H9 (cell line): ENCODE data around the gene LMOD3. TPM values are rescaled to one million over a fixed set of nuclear protein-coding genes. Genes with fewer than 3 reads are reported as not detected.

Experiments
- DNase-seq: peaks from one replicate; pipeline ENCODE4 v3.0.0-alpha.2; 2017
- H2AFZ ChIP-seq: one replicate; pipeline ENCODE4 v1.6.1; 2013; ENCODE audit warnings: mild to moderate bottlenecking, low read length, control low read depth, moderate library complexity
- H2AK5ac ChIP-seq: 2 replicates; pipeline ENCODE4 v1.6.1; 2013; ENCODE audit warnings: low read length, control low read depth, mixed read lengths; ENCODE audit not compliant: insufficient read length
- H2BK120ac ChIP-seq: one replicate; pipeline ENCODE4 v1.6.1; 2013; ENCODE audit warnings: low read depth, mild to moderate bottlenecking, low read length, control low read depth, inconsistent platforms; ENCODE audit not compliant: poor library complexity, severe bottlenecking
- H2BK12ac ChIP-seq: 2 replicates; pipeline ENCODE4 v1.6.1; 2013; ENCODE audit warnings: low read length, control low read depth, mixed read lengths, low read depth; ENCODE audit not compliant: insufficient read length
- H2BK15ac ChIP-seq: 2 replicates; pipeline ENCODE4 v1.6.1; 2013; ENCODE audit warnings: low read depth, low read length, control low read depth
- H2BK20ac ChIP-seq: one replicate; pipeline ENCODE4 v1.6.1; 2013; ENCODE audit warnings: low read depth, mild to moderate bottlenecking, low read length, control low read depth, inconsistent platforms; ENCODE audit not compliant: poor library complexity, severe bottlenecking
- H2BK5ac ChIP-seq: 2 replicates; pipeline ENCODE4 v1.6.1; 2013; ENCODE audit warnings: low read length, control low read depth, mixed read lengths; ENCODE audit not compliant: insufficient read length
- H3K14ac ChIP-seq: 2 replicates; pipeline ENCODE4 v1.6.1; 2013; ENCODE audit warnings: low read length, control low read depth; ENCODE audit not compliant: insufficient read depth
- H3K18ac ChIP-seq: 2 replicates; pipeline ENCODE4 v1.6.1; 2013; ENCODE audit warnings: low read depth, mild to moderate bottlenecking, mixed read lengths, low read length, control low read depth; ENCODE audit not compliant: insufficient read length
- H3K23ac ChIP-seq: 2 replicates; pipeline ENCODE4 v1.6.1; 2013; ENCODE audit warnings: low read length, control low read depth, mixed read lengths, low read depth; ENCODE audit not compliant: insufficient read length
- H3K23me2 ChIP-seq: 2 replicates; pipeline ENCODE4 v1.6.1; 2013; ENCODE audit warnings: low read depth, mild to moderate bottlenecking, mixed read lengths, low read length, control low read depth; ENCODE audit not compliant: insufficient read length, poor library complexity, severe bottlenecking
- H3K27ac ChIP-seq: 2 replicates; pipeline ENCODE4 v1.5.1; 2013; ENCODE audit warnings: low read length, control low read depth, mixed read lengths, low read depth; ENCODE audit not compliant: insufficient read length
- H3K27me3 ChIP-seq: 2 replicates; pipeline ENCODE4 v1.6.1; 2013; ENCODE audit warnings: low read length, control low read depth, inconsistent platforms; ENCODE audit not compliant: insufficient read depth
- H3K4ac ChIP-seq: 2 replicates; pipeline ENCODE4 v1.6.1; 2013; ENCODE audit warnings: low read depth, mild to moderate bottlenecking, control low read depth, inconsistent platforms, low read length, moderate library complexity
- H3K4me1 ChIP-seq: 2 replicates; pipeline ENCODE4 v1.6.1; 2013; ENCODE audit warnings: low read length, control low read depth, inconsistent platforms; ENCODE audit not compliant: insufficient read depth
- H3K4me2 ChIP-seq: 2 replicates; pipeline ENCODE4 v1.6.1; 2013; ENCODE audit warnings: low read length, control low read depth, mixed read lengths; ENCODE audit not compliant: insufficient read length, insufficient read depth
- H3K56ac ChIP-seq: 2 replicates; pipeline ENCODE4 v1.6.1; 2013; ENCODE audit warnings: low read depth, mild to moderate bottlenecking, mixed read lengths, low read length, control low read depth; ENCODE audit not compliant: insufficient read length
- H3K79me1 ChIP-seq: 2 replicates; pipeline ENCODE4 v1.6.1; 2013; ENCODE audit warnings: low read depth, mild to moderate bottlenecking, moderate library complexity, low read length, control low read depth, inconsistent platforms; ENCODE audit not compliant: insufficient read depth, poor library complexity, severe bottlenecking
- H3K79me2 ChIP-seq: 2 replicates; pipeline ENCODE4 v1.6.1; 2013; ENCODE audit warnings: low read length, control low read depth, inconsistent platforms; ENCODE audit not compliant: insufficient read depth
- H3K9ac ChIP-seq: 2 replicates; pipeline ENCODE4 v1.6.1; 2013; ENCODE audit warnings: low read length, control low read depth, mixed read lengths; ENCODE audit not compliant: insufficient read length; ENCODE audit errors: extremely low read depth
- H3K9me3 ChIP-seq: one replicate; pipeline ENCODE4 v1.6.1; 2013; ENCODE audit warnings: low read depth, low read length, inconsistent platforms; ENCODE audit not compliant: control insufficient read depth
- H3T11ph ChIP-seq: one replicate; pipeline ENCODE4 v1.6.1; 2013; ENCODE audit warnings: mild to moderate bottlenecking, low read length, control low read depth, inconsistent platforms
- H4K20me1 ChIP-seq: one replicate; pipeline ENCODE4 v1.6.1; 2013; ENCODE audit not compliant: control insufficient read depth, insufficient read length, insufficient read depth
- H4K5ac ChIP-seq: 2 replicates; pipeline ENCODE4 v1.6.1; 2013; ENCODE audit warnings: low read depth, mild to moderate bottlenecking, mixed read lengths, low read length, control low read depth; ENCODE audit not compliant: insufficient read length
- H4K8ac ChIP-seq: replicated peaks from 2 replicates; pipeline ENCODE4 v1.6.1; 2013; ENCODE audit warnings: low read length, control low read depth, mixed read lengths, low read depth; ENCODE audit not compliant: insufficient read length
- H4K91ac ChIP-seq: 2 replicates; pipeline ENCODE4 v1.6.1; 2013; ENCODE audit warnings: low read depth, mild to moderate bottlenecking, moderate library complexity, mixed read lengths, low read length, control low read depth; ENCODE audit not compliant: insufficient read length
- H3K27ac Mint-ChIP-seq, 3 experiments: 2 replicates in 2 of 3; 3 replicates in 1 of 3; pipeline ENCODE4 v1.8.0; 2020 to 2021; ENCODE audit warnings: mixed read lengths in 3 of 3, mild to moderate bottlenecking in 1 of 3, moderate library complexity in 1 of 3
- H3K27me3 Mint-ChIP-seq: 2 replicates; pipeline ENCODE4 v1.8.0; 2021; ENCODE audit warnings: low read depth, mild to moderate bottlenecking, moderate library complexity, mixed read lengths
- H3K36me3 Mint-ChIP-seq, 3 experiments: 2 replicates in 2 of 3; 3 replicates in 1 of 3; pipeline ENCODE4 v1.8.0; 2020 to 2021; ENCODE audit warnings: low read depth in 3 of 3, mixed read lengths in 3 of 3; ENCODE audit not compliant: insufficient read depth in 1 of 3
- H3K4me1 Mint-ChIP-seq, 2 experiments: 2 replicates each; pipeline ENCODE4 v1.8.0; 2020; ENCODE audit warnings: mixed read lengths in 2 of 2
- H3K4me3 Mint-ChIP-seq, 2 experiments: 2 replicates in 1 of 2; 3 replicates in 1 of 2; pipeline ENCODE4 v1.8.0; 2020 to 2021; ENCODE audit warnings: mild to moderate bottlenecking in 2 of 2, mixed read lengths in 2 of 2, moderate library complexity in 1 of 2
- H3K9me3 Mint-ChIP-seq, 2 experiments: 2 replicates in 1 of 2; 3 replicates in 1 of 2; pipeline ENCODE4 v1.8.0; 2020; ENCODE audit warnings: mild to moderate bottlenecking in 2 of 2, mixed read lengths in 2 of 2, moderate library complexity in 1 of 2
- CTCF ChIP-seq: fragments of 200-600 bp; sonication (generic); conservative IDR thresholded peaks from 3 replicates; pipeline ENCODE4 v1.8.0; 2021; ENCODE audit warnings: antibody characterized with exemption, mild to moderate bottlenecking
- WGBS: extraction: QIAGEN DNeasy Blood & Tissue Kit; methylation state at CpG from one replicate; pipeline ENCODE4 v1.1.7; 2013; ENCODE audit warnings: missing lambda C conversion rate, low lambda C conversion rate, mixed read lengths; ENCODE audit not compliant: insufficient read length; ENCODE audit errors: extremely low coverage; 5-methylcytosine and 5-hydroxymethylcytosine counted together
- total RNA-seq: library from RNA; stranded (reverse); gene quantifications from 2 replicates; pipeline ENCODE4 v1.2.1, GENCODE V29; 2021

LMOD3 gene
- total RNA-seq, 1 experiment from 2014 or later: not detected

GRCh38 chr3:69058947-69059224 lies 63.5 kb downstream of the LMOD3 start:
- Histone ChIP-seq H4K91ac (no peak overlapping the region), H3K9ac (no peak overlapping the region), H2BK15ac (no peak overlapping the region), H2BK120ac (no peak overlapping the region), H4K20me1 (no peaks in the 10 kb centered on the region), H3K18ac (no peak overlapping the region), H3K79me1 (no peaks in the 10 kb centered on the region), H3T11ph (no peak overlapping the region), H3K4me1 (no peaks in the 10 kb centered on the region), H3K79me2 (no peaks in the 10 kb centered on the region), H3K27me3 (no peaks in the 10 kb centered on the region), H3K4me2 (no peak overlapping the region), H3K23me2 (no peaks in the 10 kb centered on the region), H3K56ac (no peak overlapping the region), H2BK20ac (no peak overlapping the region), H4K5ac (no peak overlapping the region), H3K27ac (no peak overlapping the region), H3K14ac (no peak overlapping the region), H3K23ac (no peak overlapping the region), H2BK12ac (no peak overlapping the region), H2AK5ac (no peak overlapping the region), H4K8ac (no peak overlapping the region), H2BK5ac (no peak overlapping the region), H3K4ac (no peak overlapping the region), H3K9me3 (no peaks in the 10 kb centered on the region), H2AFZ (no peak overlapping the region)
- Mint-ChIP-seq H3K36me3 (peaks cover 33 to 75% (median 73%) of the 10 kb centered on the region in 3 experiments), H3K27me3 (no peaks in the 10 kb centered on the region), H3K9me3 (no peaks in the 10 kb centered on the region), H3K27ac (no peak overlapping the region), H3K4me1 (no peaks in the 10 kb centered on the region), H3K4me3 (no peak overlapping the region)
- WGBS: no CpG with 5 or more reads among the region's 2 CpGs
- no peak for TF ChIP-seq CTCF
- DNase-seq: no peak
